GM12892 (cell line): ENCODE data around the gene MYB.
"Not testable (repeated sequence)": the region's sequence is repeated elsewhere in the genome, so short reads cannot be mapped to it uniquely, and the experiment has no call there.

ENCODE experiments used
- POLR2A ChIP-seq: IDR thresholded peaks from 2 replicates; pipeline ENCODE4 v1.6.1; 2011; ENCODE audit warnings: low read depth, low read length, control low read depth
- POLR2AphosphoS5 ChIP-seq: IDR thresholded peaks from 2 replicates; pipeline ENCODE4 v1.6.1; 2011; ENCODE audit warnings: low read depth, low read length, control low read depth

DNA sequence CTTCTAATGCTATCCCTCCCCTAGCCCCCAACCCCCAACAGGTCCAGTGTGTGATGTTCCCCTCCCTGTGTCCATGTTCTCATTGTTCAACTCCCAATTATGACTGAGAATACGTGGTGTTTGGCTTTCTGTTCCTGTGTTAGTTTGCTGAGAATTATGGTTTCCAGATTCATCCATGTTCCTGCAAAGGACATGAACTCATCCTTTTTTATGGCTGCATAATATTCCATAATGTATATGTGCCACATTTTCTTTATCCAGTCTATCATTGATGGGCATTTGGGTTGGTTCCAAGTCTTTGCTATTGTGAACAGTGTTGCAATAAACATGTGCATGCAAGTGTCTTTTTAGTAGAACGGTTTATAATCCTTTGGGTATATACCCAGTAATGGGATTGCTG, 30.6 kb upstream of the MYB start:
- TF ChIP-seq POLR2A, POLR2AphosphoS5: not testable (repeated sequence)
